ENCODE measurements around the gene FOXP4. TPM values are rescaled to one million over a fixed set of nuclear protein-coding genes. Genes with fewer than 3 reads are reported as not detected.
A peak's percentile ranks its signal among the peaks of the same experiment; 100 is the strongest.

FOXP4 gene
- total and polyA plus RNA-seq, 7 donors = 4.1 to 19.5 (median 12.7) TPM

- no peaks in the 10 kb centered on the region for H3K36me3 ChIP-seq
- intact Hi-C loops (cut with DNase I) = no loop called here
- no peaks in the 10 kb centered on the region for H3K4me1 ChIP-seq
- DNase-seq = no peak
- H3K27ac ChIP-seq = no peak overlapping the region
- H3K4me3 ChIP-seq = no peak overlapping the region
- no peaks in the 10 kb centered on the region for H3K27me3 ChIP-seq
- TF ChIP-seq POLR2A (IDR thresholded peaks at IDR 0.05) (no peak), EP300 (IDR thresholded peaks at IDR 0.05) (no peak), POLR2AphosphoS5 (IDR thresholded peaks at IDR 0.05) (no peak), CTCF (IDR thresholded peaks at IDR 0.05) (no peak)
- H3K9me3 ChIP-seq = no peaks in the 10 kb centered on the region
These were observed 7.0 kb upstream of the FOXP4 start for GRCh38 chr6:41539204-41539603.

- TF ChIP-seq CTCF (IDR thresholded peaks at IDR 0.05) = no peak
- Histone ChIP-seq H3K27me3 (no peaks in the 10 kb centered on the region), H3K9me3 (no peaks in the 10 kb centered on the region), H3K27ac (no peak overlapping the region), H3K4me3 (no peak overlapping the region), H3K4me1 (peaks cover 0 to 13% (median 9%) of the 10 kb centered on the region in 4 donors), H3K36me3 (no peaks in the 10 kb centered on the region)
- intact Hi-C loops (cut with DNase I) = no loop called here
- no peak for DNase-seq
- WGBS, 2 donors = 82 to 92% methylated on average over 2 of the region's 2 CpGs
These were observed 4.8 kb upstream of the FOXP4 start for GRCh38 chr6:41541364-41541763.

GRCh38 chr6:41543087-41543486 is 3.1 kb upstream of the FOXP4 start:
- TF ChIP-seq CTCF (IDR thresholded peaks at IDR 0.05) = no peak
- no peak for TF ChIP-seq EP300 (IDR thresholded peaks at IDR 0.05)
- TF ChIP-seq POLR2AphosphoS5 (IDR thresholded peaks at IDR 0.05) = no peak
- no peak for TF ChIP-seq POLR2A (IDR thresholded peaks at IDR 0.05)
- DNase-seq = no peak
- intact Hi-C loops (cut with DNase I) = no loop called here
- Histone ChIP-seq H3K4me1 (peaks cover 0 to 20% (median 14%) of the 10 kb centered on the region in 4 donors), H3K27me3 (no peaks in the 10 kb centered on the region), H3K36me3 (no peaks in the 10 kb centered on the region), H3K9me3 (no peaks in the 10 kb centered on the region), H3K27ac (no peak overlapping the region), H3K4me3 (no peak overlapping the region)
- 85 to 96% methylated on average over 5 of the region's 5 CpGs for WGBS, 2 donors

- Histone ChIP-seq H3K4me3 (peak overlapping the region; percentile 57 to 96 (median 95)), H3K4me1 (peaks cover 0 to 42% (median 34%) of the 10 kb centered on the region in 4 donors), H3K9me3 (no peaks in the 10 kb centered on the region), H3K36me3 (no peaks in the 10 kb centered on the region), H3K27me3 (no peaks in the 10 kb centered on the region), H3K27ac (peak overlapping the region in 3 of 4 donors; percentile 87 to 92 (median 90))
- intact Hi-C loops (cut with DNase I) = loop anchor here (5.0 kb wide), 2 partner anchors 47 to 93 kb away; no protein-coding TSS in a partner anchor
- WGBS, 2 donors = 3 to 18% methylated on average over 15 of the region's 15 CpGs
- TF ChIP-seq CTCF (IDR thresholded peaks at IDR 0.05) (no peak), POLR2A (IDR thresholded peaks at IDR 0.05) (no peak), POLR2AphosphoS5 (IDR thresholded peaks at IDR 0.05) (no peak), EP300 (IDR thresholded peaks at IDR 0.05) (no peak)
- no peak for DNase-seq
These were observed 906 bp upstream of the FOXP4 start for GRCh38 chr6:41545247-41545702.

GRCh38 chr6:41546475-41546865 is 289 bp downstream of the FOXP4 start:
- Histone ChIP-seq H3K27ac (peak overlapping the region; percentile 86 to 92 (median 88)), H3K27me3 (no peaks in the 10 kb centered on the region), H3K4me1 (peaks cover 0 to 53% (median 40%) of the 10 kb centered on the region in 4 donors), H3K9me3 (no peaks in the 10 kb centered on the region), H3K4me3 (peak overlapping the region; percentile 57 to 96 (median 95)), H3K36me3 (peaks cover 0 to 6% (median 0%) of the 10 kb centered on the region in 4 donors)
- intact Hi-C loops (cut with DNase I) = loop anchor here (1.0 to 5.0 kb wide), 4 partner anchors 41 to 118 kb away; no protein-coding TSS in a partner anchor
- WGBS, 2 donors = 1% methylated on average over 67 of the region's 67 CpGs
- TF ChIP-seq POLR2AphosphoS5 (IDR thresholded peaks at IDR 0.05) (peak in 1 of 4 donors; percentile 50), POLR2A (IDR thresholded peaks at IDR 0.05) (no peak), CTCF (IDR thresholded peaks at IDR 0.05) (no peak), EP300 (IDR thresholded peaks at IDR 0.05) (no peak)
- DNase-seq = no peak

Measured in sigmoid colon (tissue), 7 donors.